ENCODE results near the gene DHRS11.

GRCh38 chr17:36578671-36579070 lies 13.0 kb upstream of the DHRS11 start:
- TF ChIP-seq CTCF (IDR thresholded peaks at IDR 0.05) (no peak), EP300 (IDR thresholded peaks at IDR 0.05) (no peak), POLR2A (IDR thresholded peaks at IDR 0.05) (no peak)
